Measurements from ENCODE around the gene IGSF9B. TPM values are rescaled to one million over a fixed set of nuclear protein-coding genes. Genes with fewer than 3 reads are reported as not detected.

IGSF9B gene
- total RNA-seq, 1 donor from 2014 or later, result 8.4 TPM

DNA sequence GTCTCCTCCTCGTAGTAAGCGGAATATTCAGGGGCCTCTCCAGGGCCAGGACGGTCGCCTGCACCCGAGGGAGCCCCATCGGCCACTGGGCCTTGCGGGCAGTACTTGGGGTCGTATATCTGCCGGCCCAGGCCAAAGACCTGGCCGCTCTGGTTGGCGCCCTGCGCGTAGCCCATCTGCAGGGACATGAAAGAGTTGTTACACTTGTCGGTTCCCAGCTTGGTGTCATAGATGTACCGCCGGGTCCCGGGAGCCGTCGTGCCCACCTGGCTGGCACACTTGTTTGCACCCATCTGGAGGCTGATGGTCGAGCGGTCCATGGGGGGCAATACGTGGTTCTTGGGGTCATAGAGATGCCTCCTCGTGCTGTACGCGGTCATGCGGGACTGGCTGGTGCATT, 92.0 kb downstream of the IGSF9B start:
- no peak overlapping the region for H3K4me3 Mint-ChIP-seq (ENCODE audit: unreplicated experiment)
- no peak for DNase-seq (ENCODE audit: low spot score)
- no peaks in the 10 kb centered on the region for H3K36me3 Mint-ChIP-seq (ENCODE audit: low read depth)
- H3K27ac Mint-ChIP-seq (ENCODE audit: unreplicated experiment), result no peak overlapping the region
- H3K9me3 Mint-ChIP-seq (ENCODE audit: low read depth), result peaks cover 2% of the 10 kb centered on the region
- H3K27me3 Mint-ChIP-seq (ENCODE audit: low read depth), result peaks cover 7% of the 10 kb centered on the region
- TF ChIP-seq, protein P1, sequence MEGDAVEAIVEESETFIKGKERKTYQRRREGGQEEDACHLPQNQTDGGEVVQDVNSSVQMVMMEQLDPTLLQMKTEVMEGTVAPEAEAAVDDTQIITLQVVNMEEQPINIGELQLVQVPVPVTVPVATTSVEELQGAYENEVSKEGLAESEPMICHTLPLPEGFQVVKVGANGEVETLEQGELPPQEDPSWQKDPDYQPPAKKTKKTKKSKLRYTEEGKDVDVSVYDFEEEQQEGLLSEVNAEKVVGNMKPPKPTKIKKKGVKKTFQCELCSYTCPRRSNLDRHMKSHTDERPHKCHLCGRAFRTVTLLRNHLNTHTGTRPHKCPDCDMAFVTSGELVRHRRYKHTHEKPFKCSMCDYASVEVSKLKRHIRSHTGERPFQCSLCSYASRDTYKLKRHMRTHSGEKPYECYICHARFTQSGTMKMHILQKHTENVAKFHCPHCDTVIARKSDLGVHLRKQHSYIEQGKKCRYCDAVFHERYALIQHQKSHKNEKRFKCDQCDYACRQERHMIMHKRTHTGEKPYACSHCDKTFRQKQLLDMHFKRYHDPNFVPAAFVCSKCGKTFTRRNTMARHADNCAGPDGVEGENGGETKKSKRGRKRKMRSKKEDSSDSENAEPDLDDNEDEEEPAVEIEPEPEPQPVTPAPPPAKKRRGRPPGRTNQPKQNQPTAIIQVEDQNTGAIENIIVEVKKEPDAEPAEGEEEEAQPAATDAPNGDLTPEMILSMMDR (IDR thresholded peaks at IDR 0.05), result no peak
- H3K4me1 Mint-ChIP-seq (ENCODE audit: low read depth), result no peaks in the 10 kb centered on the region

DNA sequence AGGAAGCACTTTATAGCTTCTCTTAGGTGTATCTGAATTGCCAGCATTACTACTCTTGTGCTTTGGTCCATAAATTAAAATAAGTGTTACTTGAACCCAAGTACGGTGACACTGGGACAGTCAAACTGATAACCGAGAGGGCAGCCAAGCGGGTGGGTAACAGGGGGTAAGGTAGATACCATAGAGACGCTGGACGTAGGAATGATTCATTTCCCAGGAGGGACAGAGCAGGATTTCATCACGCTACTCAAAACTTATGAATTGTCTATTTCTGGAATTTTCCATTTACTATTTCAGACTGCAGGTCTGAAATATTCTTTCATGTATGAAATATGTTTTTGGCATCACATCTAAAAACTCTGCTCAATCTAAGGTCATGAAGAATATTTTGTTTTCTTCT, 96.6 kb downstream of the IGSF9B start:
- H3K36me3 Mint-ChIP-seq (ENCODE audit: low read depth), result no peaks in the 10 kb centered on the region
- no peaks in the 10 kb centered on the region for H3K4me1 Mint-ChIP-seq (ENCODE audit: low read depth)
- no peak overlapping the region for H3K27ac Mint-ChIP-seq (ENCODE audit: unreplicated experiment)
- peaks cover 12% of the 10 kb centered on the region for H3K27me3 Mint-ChIP-seq (ENCODE audit: low read depth)
- H3K9me3 Mint-ChIP-seq (ENCODE audit: low read depth), result peaks cover 5% of the 10 kb centered on the region
- DNase-seq (ENCODE audit: low spot score), result no peak
- H3K4me3 Mint-ChIP-seq (ENCODE audit: unreplicated experiment), result no peak overlapping the region
- TF ChIP-seq, protein P1 (IDR thresholded peaks at IDR 0.05), result no peak

Other genes with a start within 250 kb of the IGSF9B start
- not detected in 3 replicates for gene SPATA19, start 111.5 kb downstream of the IGSF9B start, total RNA-seq
- 94.2 to 185 TPM (median 105 TPM) in 3 replicates for gene JAM3, start 112.1 kb upstream of the IGSF9B start, total RNA-seq

Data from chondrocyte (in vitro differentiated cells).